A204.1 (cell line): ENCODE data around the gene DNAJA1.
A peak's percentile ranks its signal among the peaks of the same experiment; 100 is the strongest.
"Not testable (repeated sequence)": the region's sequence is repeated elsewhere in the genome, so short reads cannot be mapped to it uniquely, and the experiment has no call there.

Source experiments
- FAIRE-seq: peaks from 2 replicates; lab custom pipeline; 2012; peaks lifted over from hg19 to GRCh38; lab: Jason Lieb, UNC

DNAJA1 gene

DNA sequence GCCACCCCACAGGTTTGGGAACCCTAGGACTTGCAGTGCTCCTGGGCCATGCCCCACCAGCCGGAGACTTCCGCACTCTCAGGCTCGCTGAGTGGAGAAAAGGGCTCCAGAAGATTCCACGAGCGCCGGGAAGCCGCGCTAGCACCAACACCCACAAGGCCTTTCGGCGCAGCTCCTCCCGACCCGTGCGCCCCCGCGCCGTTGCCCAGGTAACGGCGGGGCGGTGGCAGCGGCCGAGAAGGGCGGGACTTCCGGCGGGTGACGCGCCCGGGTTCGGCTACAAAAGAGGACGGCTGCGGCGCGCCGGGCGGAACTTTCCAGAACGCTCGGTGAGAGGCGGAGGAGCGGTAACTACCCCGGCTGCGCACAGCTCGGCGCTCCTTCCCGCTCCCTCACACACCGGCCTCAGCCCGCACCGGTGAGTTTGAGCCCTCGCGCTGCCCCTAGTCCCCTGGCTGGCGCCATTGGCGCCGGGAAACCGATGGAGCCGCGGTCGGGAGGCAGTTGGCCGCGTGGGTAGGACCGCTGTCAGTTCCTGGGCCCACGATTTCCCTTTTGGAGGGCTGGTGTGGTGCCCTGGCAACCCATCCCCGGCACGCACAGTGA is at the start of gene DNAJA1:
TSS of gene DNAJA1 (plus strand) at position 308 of the 606 bp plus-strand sequence. CDS start 1,212 bp downstream, outside the sequence.
- FAIRE-seq, result peak; percentile 60

DNA sequence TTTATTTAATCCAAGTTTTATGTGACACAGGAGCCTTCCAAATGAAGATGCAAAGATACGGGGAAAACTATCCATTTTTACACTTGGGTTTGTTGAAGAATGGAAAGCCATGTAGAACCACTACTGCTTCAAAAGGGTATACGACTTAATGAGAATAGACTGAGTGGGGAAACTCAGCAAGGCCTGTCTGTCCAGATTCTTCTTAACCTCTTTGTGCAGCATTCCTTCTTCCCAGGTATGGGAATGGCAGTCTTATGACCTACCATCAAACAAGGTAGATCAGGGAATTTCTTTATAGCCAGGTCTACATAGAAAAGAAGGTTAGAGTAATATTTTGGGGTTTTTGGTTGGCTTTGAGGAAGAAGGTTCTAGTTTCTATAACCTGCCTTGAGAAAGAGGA is 47.0 kb upstream of the DNAJA1 start:
- no peak for FAIRE-seq

GRCh38 chr9:32986971-32987370 is 38.1 kb upstream of the DNAJA1 start:
- no peak for FAIRE-seq

GRCh38 chr9:32989660-32990059 is 35.4 kb upstream of the DNAJA1 start:
- no peak for FAIRE-seq

DNA sequence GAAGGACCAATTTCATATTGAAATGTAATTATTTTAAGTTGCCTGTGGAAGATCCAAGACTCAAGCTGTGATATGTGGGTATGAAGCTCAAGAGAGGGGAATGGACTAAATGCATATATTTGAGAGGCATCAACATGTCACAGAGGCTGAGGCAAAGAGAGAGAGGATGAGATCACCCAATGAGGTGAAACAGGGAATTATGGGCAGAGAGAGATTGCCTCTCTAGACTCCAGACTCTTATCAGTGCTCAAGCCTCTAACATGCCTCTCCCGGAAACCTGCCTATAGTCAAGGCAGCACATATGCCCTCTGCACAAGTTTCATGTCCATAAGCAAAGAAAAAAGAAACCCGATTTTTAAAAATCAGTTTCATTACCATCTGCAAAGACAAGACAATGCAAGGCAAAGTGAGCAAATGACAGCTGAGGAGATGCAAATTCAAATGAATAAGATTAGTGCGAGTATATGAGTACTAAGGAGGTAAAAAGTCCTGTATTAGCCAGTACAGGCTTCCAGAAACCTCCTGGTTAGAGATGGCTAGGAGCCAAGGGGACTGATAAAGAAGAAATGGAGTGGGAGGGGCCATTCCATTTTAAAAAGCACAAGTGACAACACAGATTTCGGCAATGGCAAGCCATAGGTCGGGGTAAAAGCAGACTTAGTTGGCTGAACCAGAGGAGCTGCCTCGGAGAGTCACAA is 33.0 kb upstream of the DNAJA1 start:
- FAIRE-seq, result no peak

GRCh38 chr9:32992595-32993238 is 32.4 kb upstream of the DNAJA1 start:
- FAIRE-seq, result no peak

- FAIRE-seq, result not testable (repeated sequence)
These were observed 24.4 kb upstream of the DNAJA1 start for GRCh38 chr9:33000682-33001055.

- FAIRE-seq, result not testable (repeated sequence)
These were observed 19.7 kb upstream of the DNAJA1 start for GRCh38 chr9:33005335-33005734.

GRCh38 chr9:33007755-33008154 is 17.3 kb upstream of the DNAJA1 start:
- FAIRE-seq, result no peak

DNA sequence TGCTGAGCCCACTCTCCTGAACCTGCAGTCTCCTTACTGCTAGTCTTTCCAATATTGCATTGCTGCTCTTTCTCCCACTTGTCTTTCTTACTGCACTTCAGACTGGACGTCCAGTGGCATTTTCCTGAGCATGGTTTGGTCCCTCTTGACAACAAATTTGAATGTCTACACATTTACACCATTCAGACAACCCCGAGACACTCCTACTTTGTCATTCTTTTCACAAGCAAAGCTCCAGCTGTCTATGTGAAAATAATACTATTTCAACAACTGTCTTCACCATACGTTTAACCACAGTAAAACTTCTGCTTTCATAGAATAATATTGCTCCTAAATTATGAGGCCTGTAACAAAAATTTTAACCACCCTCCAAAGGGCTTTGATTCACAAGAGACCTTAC is 13.2 kb upstream of the DNAJA1 start:
- FAIRE-seq, result no peak

GRCh38 chr9:33012328-33013069 is 12.6 kb upstream of the DNAJA1 start:
- no peak for FAIRE-seq

GRCh38 chr9:33013962-33014664 is 11.0 kb upstream of the DNAJA1 start:
- FAIRE-seq, result no peak

DNA sequence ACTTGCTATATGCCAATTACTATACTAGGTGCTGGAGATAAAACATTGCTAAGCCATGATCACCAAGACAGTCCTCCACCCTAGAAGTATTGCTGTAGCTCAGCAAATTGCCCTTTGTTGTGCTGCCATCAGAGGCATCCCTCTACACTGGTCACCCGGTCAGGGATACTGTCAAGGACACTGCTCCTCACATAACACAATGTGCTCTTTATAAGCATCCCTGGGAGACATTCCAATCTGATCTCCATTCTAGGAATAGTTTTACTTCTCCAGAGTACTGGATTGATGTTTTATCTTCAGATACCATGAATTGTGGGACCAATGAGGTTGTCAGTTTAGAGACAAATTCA is 10.4 kb upstream of the DNAJA1 start:
- no peak for FAIRE-seq

GRCh38 chr9:33017283-33018041 is 7.6 kb upstream of the DNAJA1 start:
- FAIRE-seq, result no peak

- no peak for FAIRE-seq
These were observed 5.3 kb upstream of the DNAJA1 start for GRCh38 chr9:33019797-33020196.

- FAIRE-seq, result no peak
These were observed 2.8 kb upstream of the DNAJA1 start for GRCh38 chr9:33022303-33022702.

DNA sequence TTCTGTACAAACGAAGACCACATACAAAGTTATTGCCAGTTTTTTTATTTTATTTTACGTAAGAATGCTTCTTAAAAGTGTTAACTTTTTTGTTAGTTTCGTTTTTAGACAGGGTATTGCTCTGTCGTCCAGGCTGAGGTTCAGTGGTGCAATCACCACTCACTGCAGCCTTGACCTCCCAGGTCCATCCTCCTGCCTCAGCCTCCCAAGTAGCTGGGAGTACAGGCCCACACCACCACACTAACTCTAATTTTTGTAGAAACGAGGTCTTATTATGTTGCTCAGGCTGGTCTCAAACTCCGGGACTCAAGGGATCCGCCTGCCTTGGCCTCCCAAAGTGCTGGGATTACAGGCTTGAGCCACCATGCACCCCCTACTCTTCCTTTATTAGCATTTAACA is 2.3 kb upstream of the DNAJA1 start:
- no peak for FAIRE-seq

DNA sequence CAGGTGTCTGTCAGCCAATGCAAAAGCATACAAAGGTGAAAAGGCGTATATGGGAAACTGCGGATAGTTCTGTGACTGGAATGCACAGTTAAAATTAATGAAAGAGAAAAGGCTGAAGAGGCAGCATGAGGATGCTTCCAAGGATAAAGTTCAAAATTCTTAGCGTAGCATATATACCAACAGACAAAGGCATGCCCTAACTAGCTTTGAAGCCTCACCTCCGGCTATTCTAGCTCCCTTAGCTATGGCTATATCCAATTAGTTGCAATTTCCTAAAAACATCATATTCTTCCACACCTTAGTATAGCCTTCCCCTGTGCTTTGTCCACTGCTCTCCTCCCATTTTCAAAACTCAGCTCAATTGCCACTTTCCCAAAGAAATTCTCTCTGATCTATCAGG is 1.4 kb upstream of the DNAJA1 start:
- no peak for FAIRE-seq

DNA sequence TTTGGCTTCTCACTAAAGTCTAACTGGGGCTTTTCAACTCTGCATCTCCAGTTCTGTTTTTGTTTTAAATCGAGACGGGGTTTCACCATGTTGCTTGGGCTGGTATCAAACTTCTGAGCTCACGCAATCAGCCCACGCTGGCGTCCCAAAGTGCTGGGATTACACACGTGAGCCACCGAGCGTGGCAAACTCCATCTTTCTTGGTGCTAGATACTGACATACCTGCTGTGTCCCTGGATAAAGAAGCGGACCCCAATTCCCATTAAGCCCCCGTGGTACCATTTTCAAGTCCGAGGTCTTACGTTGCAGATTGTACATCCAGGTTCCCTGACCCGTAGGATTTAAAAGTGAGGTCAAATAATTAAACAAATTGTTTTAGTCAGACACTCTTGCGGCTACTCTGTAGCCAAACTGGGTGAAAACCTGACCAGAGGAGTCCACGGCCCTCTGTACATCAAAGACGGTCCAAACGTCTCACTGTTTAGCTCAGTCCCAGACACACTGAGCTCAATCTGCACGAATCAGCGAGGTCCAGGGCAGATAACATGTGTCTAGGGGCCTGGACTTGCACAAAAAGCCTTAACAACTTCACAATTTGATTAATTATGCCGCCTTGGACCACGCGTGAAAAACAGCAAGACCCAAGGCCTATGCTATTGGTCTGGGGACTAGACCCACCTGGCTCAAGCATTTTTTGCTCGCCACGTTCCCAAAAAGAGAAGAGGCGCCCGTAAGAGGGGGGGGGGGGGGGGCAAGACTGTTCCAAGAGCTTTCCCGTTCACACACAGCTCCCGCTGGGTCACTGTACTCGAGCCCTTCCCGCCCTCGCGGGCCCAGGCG is 727 bp upstream of the DNAJA1 start:
- FAIRE-seq, result no peak

- no peak for FAIRE-seq
These were observed 684 bp downstream of the DNAJA1 start for GRCh38 chr9:33025572-33026342.
